Lower leg skin (tissue), 3 donors: ENCODE data around the gene CNTNAP5.

Experiments
- POLR2A ChIP-seq, 2 donors: fragments of 450-650 bp; IDR thresholded peaks; one replicate each; pipeline ENCODE4 v1.6.1; 2016 to 2017; ENCODE audit warnings: antibody characterized with exemption in 2 of 2, mild to moderate bottlenecking in 1 of 2, moderate library complexity in 1 of 2
- TF ChIP-seq, protein P1 (sequence below), 3 donors: fragments of 450-650 bp; IDR thresholded peaks; one replicate each; pipeline ENCODE4 v1.5.1; 2016; ENCODE audit warnings: antibody characterized with exemption in 3 of 3, mild to moderate bottlenecking in 3 of 3, moderate library complexity in 2 of 3

DNA sequence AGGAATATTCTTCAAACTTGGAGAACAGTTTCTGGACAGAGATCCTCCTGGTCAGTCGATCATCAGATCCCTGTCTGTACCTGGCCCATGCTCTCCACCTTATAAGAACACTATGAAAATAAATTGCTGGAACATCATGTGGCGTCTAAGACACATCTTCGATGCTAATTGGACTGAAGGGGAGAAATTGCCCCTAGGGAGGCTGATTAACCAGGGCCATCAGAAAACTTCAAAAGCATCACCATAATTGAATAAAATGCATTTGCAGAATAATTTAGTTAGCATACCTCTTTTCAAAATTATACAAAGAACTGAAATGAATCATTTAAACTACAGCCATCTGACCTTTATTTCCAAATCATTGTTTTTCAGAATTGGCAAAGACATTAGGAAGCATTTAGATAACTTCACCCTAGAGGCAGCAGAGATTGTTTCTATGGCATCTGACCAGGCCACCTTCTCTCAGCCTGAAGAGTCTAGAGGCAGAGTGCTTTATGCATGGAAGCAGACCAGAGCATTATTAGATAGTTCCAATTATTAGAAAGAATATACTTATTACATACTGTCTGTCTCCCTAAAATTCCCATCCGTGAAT is 48.9 kb upstream of the CNTNAP5 start:
- TF ChIP-seq, protein P1, sequence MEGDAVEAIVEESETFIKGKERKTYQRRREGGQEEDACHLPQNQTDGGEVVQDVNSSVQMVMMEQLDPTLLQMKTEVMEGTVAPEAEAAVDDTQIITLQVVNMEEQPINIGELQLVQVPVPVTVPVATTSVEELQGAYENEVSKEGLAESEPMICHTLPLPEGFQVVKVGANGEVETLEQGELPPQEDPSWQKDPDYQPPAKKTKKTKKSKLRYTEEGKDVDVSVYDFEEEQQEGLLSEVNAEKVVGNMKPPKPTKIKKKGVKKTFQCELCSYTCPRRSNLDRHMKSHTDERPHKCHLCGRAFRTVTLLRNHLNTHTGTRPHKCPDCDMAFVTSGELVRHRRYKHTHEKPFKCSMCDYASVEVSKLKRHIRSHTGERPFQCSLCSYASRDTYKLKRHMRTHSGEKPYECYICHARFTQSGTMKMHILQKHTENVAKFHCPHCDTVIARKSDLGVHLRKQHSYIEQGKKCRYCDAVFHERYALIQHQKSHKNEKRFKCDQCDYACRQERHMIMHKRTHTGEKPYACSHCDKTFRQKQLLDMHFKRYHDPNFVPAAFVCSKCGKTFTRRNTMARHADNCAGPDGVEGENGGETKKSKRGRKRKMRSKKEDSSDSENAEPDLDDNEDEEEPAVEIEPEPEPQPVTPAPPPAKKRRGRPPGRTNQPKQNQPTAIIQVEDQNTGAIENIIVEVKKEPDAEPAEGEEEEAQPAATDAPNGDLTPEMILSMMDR (IDR thresholded peaks at IDR 0.05): no peak
- no peak for TF ChIP-seq POLR2A (IDR thresholded peaks at IDR 0.05)
